HG03571 (cell line): ENCODE data around the gene CEL.
"Not testable (repeated sequence)": the region's sequence is repeated elsewhere in the genome, so short reads cannot be mapped to it uniquely, and the experiment has no call there.

ENCODE experiments used
- ATAC-seq: cut with Tn5 transposase; IDR thresholded peaks from one replicate; pipeline ENCODE4 v1.9.1; 2021; ENCODE audit not compliant: unreplicated experiment

CEL gene

GRCh38 chr9:133061764-133062145 is at the start of gene CEL:
CEL (plus strand) TSS chr9:133061981; CDS start chr9:133062003, 22 bp downstream.
- not testable (repeated sequence) for ATAC-seq

- ATAC-seq = no peak
Measured at GRCh38 chr9:133014696-133015095, 47.1 kb upstream of the CEL start.

GRCh38 chr9:133023117-133023890 is 38.5 kb upstream of the CEL start:
- no peak for ATAC-seq

- ATAC-seq = no peak
Measured at GRCh38 chr9:133026426-133026825, 35.4 kb upstream of the CEL start.

GRCh38 chr9:133027134-133027533 is 34.6 kb upstream of the CEL start:
- no peak for ATAC-seq

- no peak for ATAC-seq
Measured at GRCh38 chr9:133028221-133028620, 33.6 kb upstream of the CEL start.

- peak; percentile 5 for ATAC-seq
Measured at GRCh38 chr9:133029994-133030316, 31.8 kb upstream of the CEL start.

GRCh38 chr9:133030317-133031129 is 31.3 kb upstream of the CEL start, which contains the start of gene GTF3C5:
GTF3C5 (plus strand) TSS chr9:133030997; CDS start chr9:133031012, 15 bp downstream.
- ATAC-seq = peak; percentile 92

GRCh38 chr9:133031130-133031422 is 30.7 kb upstream of the CEL start:
- no peak for ATAC-seq

GRCh38 chr9:133031496-133031911 is 30.3 kb upstream of the CEL start:
- ATAC-seq = no peak

GRCh38 chr9:133032171-133032570 is 29.6 kb upstream of the CEL start:
- ATAC-seq = no peak

GRCh38 chr9:133035669-133036068 is 26.1 kb upstream of the CEL start:
- ATAC-seq = no peak

GRCh38 chr9:133037775-133038515 is 23.8 kb upstream of the CEL start:
- ATAC-seq = no peak

- not testable (repeated sequence) for ATAC-seq
Measured at GRCh38 chr9:133040892-133041479, 20.8 kb upstream of the CEL start.

- ATAC-seq = no peak
Measured at GRCh38 chr9:133041958-133042357, 19.8 kb upstream of the CEL start.

GRCh38 chr9:133042676-133043075 is 19.1 kb upstream of the CEL start:
- ATAC-seq = no peak

- ATAC-seq = no peak
Measured at GRCh38 chr9:133043449-133044035, 18.2 kb upstream of the CEL start.

GRCh38 chr9:133044125-133044524 is 17.7 kb upstream of the CEL start:
- no peak for ATAC-seq

GRCh38 chr9:133044661-133045060 is 17.1 kb upstream of the CEL start:
- no peak for ATAC-seq

GRCh38 chr9:133045132-133045531 is 16.6 kb upstream of the CEL start:
- ATAC-seq = no peak
